Astrocyte of the spinal cord (primary cell): ENCODE data around the gene TMEM52B.

Experiments
- DNase-seq: peaks from one replicate; pipeline ENCODE4 v3.0.0; 2011; ENCODE audit warnings: low read depth, low spot score
- H3K4me3 ChIP-seq: 2 replicates; pipeline ENCODE4 v1.5.1; 2011; ENCODE audit warnings: low read depth, mild to moderate bottlenecking, low read length, moderate library complexity
- in situ Hi-C: cut with HindIII; loops from 2 replicates; pipeline ENCODE4 v1.10.0; 2017; ENCODE audit warnings: low sequenced_read_pairs
- TF ChIP-seq, protein P1 (sequence below): IDR thresholded peaks from 2 replicates; pipeline ENCODE4 v1.5.1; 2012; ENCODE audit warnings: low read depth, mild to moderate bottlenecking, low read length, inconsistent platforms

TMEM52B gene

GRCh38 chr12:10236720-10237119, 57.9 kb downstream of the TMEM52B start:
- in situ Hi-C loops, result no loop called here
- no peak overlapping the region for H3K4me3 ChIP-seq
- no peak for DNase-seq
- TF ChIP-seq, protein P1, sequence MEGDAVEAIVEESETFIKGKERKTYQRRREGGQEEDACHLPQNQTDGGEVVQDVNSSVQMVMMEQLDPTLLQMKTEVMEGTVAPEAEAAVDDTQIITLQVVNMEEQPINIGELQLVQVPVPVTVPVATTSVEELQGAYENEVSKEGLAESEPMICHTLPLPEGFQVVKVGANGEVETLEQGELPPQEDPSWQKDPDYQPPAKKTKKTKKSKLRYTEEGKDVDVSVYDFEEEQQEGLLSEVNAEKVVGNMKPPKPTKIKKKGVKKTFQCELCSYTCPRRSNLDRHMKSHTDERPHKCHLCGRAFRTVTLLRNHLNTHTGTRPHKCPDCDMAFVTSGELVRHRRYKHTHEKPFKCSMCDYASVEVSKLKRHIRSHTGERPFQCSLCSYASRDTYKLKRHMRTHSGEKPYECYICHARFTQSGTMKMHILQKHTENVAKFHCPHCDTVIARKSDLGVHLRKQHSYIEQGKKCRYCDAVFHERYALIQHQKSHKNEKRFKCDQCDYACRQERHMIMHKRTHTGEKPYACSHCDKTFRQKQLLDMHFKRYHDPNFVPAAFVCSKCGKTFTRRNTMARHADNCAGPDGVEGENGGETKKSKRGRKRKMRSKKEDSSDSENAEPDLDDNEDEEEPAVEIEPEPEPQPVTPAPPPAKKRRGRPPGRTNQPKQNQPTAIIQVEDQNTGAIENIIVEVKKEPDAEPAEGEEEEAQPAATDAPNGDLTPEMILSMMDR, result no peak

GRCh38 chr12:10238526-10238925, 59.7 kb downstream of the TMEM52B start:
- in situ Hi-C loops, result no loop called here
- H3K4me3 ChIP-seq, result no peak overlapping the region
- TF ChIP-seq, protein P1, result no peak
- no peak for DNase-seq

DNA sequence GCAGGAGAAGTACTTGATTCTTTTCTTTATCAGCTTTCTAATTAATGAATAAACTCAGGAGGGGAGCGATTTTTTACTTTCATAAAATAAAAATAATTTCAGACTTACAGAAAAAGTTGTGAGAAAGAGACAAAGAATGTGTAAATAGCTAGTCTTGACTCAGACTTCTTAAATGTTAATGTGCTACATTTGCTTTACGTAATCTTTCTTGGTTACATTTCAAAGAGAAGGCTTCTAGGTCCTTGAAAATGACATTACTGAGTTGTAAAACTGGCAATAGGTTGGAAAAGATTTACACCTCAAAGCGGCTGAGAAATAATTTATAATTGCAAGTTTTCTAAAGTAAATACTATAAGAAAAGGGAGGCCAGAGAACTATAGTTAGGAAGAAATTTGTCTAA, 62.5 kb downstream of the TMEM52B start:
- H3K4me3 ChIP-seq, result no peak overlapping the region
- no peak for DNase-seq
- TF ChIP-seq, protein P1, result no peak
- in situ Hi-C loops, result no loop called here
